SK-N-SH (cell line): ENCODE results near the gene PSMA6. TPM values are rescaled to one million over a fixed set of nuclear protein-coding genes. Genes with fewer than 3 reads are reported as not detected.

ENCODE experiments used
- CTCF ChIA-PET: fragments of 300-600, 350-600 bp; formaldehyde crosslinking; extraction: SDS; loops from one replicate; lab custom pipeline; 2021; lab: Yijun Ruan, JAX
- POLR2A ChIA-PET: fragments of 350-600 bp; sonication (Branson Sonifier 250); formaldehyde crosslinking; extraction: SDS; loops from one replicate; lab custom pipeline; 2020; ENCODE audit warnings: antibody characterized with exemption, inconsistent platforms; lab: Yijun Ruan, JAX
- DNase-seq: peaks from one replicate; pipeline ENCODE4 v3.0.0; 2012
- H2AFZ ChIP-seq: fragments of 200-600 bp; sonication (generic); 2 replicates; pipeline ENCODE4 v1.8.1; 2016; ENCODE audit warnings: antibody characterized with exemption, mild to moderate bottlenecking, low read depth
- H3F3A ChIP-seq: fragments of 200-600 bp; sonication (generic); replicated peaks from 2 replicates; pipeline ENCODE3; 2016; ENCODE audit warnings: antibody characterized with exemption, mild to moderate bottlenecking; ENCODE audit not compliant: insufficient read depth
- H3K27ac ChIP-seq, 2 experiments: fragments of 200-500 bp in 1 of 2; fragments of 200-600 bp in 1 of 2; sonication (Bioruptor generic) in 1 of 2; sonication (generic), shearing (Covaris generic) in 1 of 2; 2 replicates each; pipeline versions ENCODE4 v1.5.1 to v1.6.1; 2014 to 2016; ENCODE audit warnings: low read depth in 2 of 2, inconsistent platforms in 1 of 2, low read length in 1 of 2, mild to moderate bottlenecking in 1 of 2, mixed read lengths in 1 of 2
- H3K27me3 ChIP-seq: fragments of 200-600 bp; sonication (generic), shearing (Covaris generic); 2 replicates; pipeline ENCODE4 v1.6.1; 2016; ENCODE audit warnings: mixed run types; ENCODE audit not compliant: insufficient read depth
- H3K36me3 ChIP-seq, 2 experiments: fragments of 200-500 bp in 1 of 2; fragments of 200-600 bp in 1 of 2; sonication (Bioruptor generic) in 1 of 2; sonication (generic) in 1 of 2; replicated peaks in 1 of 2; 2 replicates each; pipeline versions ENCODE3 to v1.5.1; 2014 to 2016; ENCODE audit warnings: low read length in 1 of 2, mild to moderate bottlenecking in 1 of 2; ENCODE audit not compliant: insufficient read depth in 2 of 2, control insufficient read depth in 1 of 2
- H3K4me1 ChIP-seq, 2 experiments: fragments of 200-500 bp in 1 of 2; fragments of 200-600 bp in 1 of 2; sonication (Bioruptor generic) in 1 of 2; sonication (generic), shearing (Covaris generic) in 1 of 2; 2 replicates each; pipeline versions ENCODE4 v1.5.1 to v1.6.1; 2014 to 2016; ENCODE audit warnings: low read depth in 1 of 2, low read length in 1 of 2, mixed run types in 1 of 2; ENCODE audit not compliant: insufficient read depth in 2 of 2, control insufficient read depth in 1 of 2
- H3K4me2 ChIP-seq: fragments of 200-600 bp; sonication (generic), shearing (Covaris generic); 2 replicates; pipeline ENCODE4 v1.6.1; 2017; ENCODE audit warnings: mixed run types
- H3K4me3 ChIP-seq, 2 experiments: fragments of 200-500 bp in 1 of 2; fragments of 200-600 bp in 1 of 2; sonication (Bioruptor generic) in 1 of 2; sonication (generic), shearing (Covaris generic) in 1 of 2; 2 replicates each; pipeline versions ENCODE4 v1.5.1 to v1.8.1; 2014 to 2016; ENCODE audit warnings: low read depth in 2 of 2, inconsistent platforms in 1 of 2, low read length in 1 of 2, mild to moderate bottlenecking in 1 of 2, mixed read lengths in 1 of 2, moderate library complexity in 1 of 2
- H3K79me2 ChIP-seq: fragments of 200-600 bp; sonication (generic); 2 replicates; pipeline ENCODE4 v1.8.1; 2017; ENCODE audit warnings: mild to moderate bottlenecking; ENCODE audit not compliant: insufficient read depth
- H3K9ac ChIP-seq: fragments of 200-600 bp; sonication (generic); 2 replicates; pipeline ENCODE4 v1.6.1; 2017; ENCODE audit warnings: mixed run types
- H3K9me2 ChIP-seq: fragments of 200-600 bp; sonication (generic); 2 replicates; pipeline ENCODE4 v1.6.1; 2017; ENCODE audit warnings: mixed run types
- H3K9me3 ChIP-seq: fragments of 200-600 bp; sonication (generic); 2 replicates; pipeline ENCODE4 v1.6.1; 2017; ENCODE audit warnings: mixed run types, mild to moderate bottlenecking, moderate library complexity
- H4K20me1 ChIP-seq: fragments of 200-600 bp; sonication (generic); 2 replicates; pipeline ENCODE4 v1.6.1; 2017; ENCODE audit warnings: mild to moderate bottlenecking, mixed run types; ENCODE audit not compliant: insufficient read depth
- CHD2 ChIP-seq: fragments of 150-350 bp; IDR thresholded peaks from 2 replicates; pipeline ENCODE4 v1.6.1; 2018; ENCODE audit warnings: low read length; ENCODE audit not compliant: partially characterized antibody
- EP300 ChIP-seq, 2 experiments: IDR thresholded peaks; 2 replicates each; pipeline versions ENCODE4 v1.4.0 to v1.6.1; 2012; ENCODE audit warnings: borderline replicate concordance in 1 of 2, low read depth in 1 of 2, low read length in 1 of 2
- FOSL2 ChIP-seq: IDR thresholded peaks from 2 replicates; pipeline ENCODE4 v1.4.0; 2012; ENCODE audit warnings: low read depth, mild to moderate bottlenecking, moderate library complexity, borderline replicate concordance
- FOXJ3 ChIP-seq: sonication (generic); formaldehyde crosslinking; IDR thresholded peaks from 2 replicates; pipeline ENCODE4 v1.5.1; 2020; ENCODE audit warnings: mild to moderate bottlenecking, missing genetic modification reagents
- GABPA ChIP-seq: IDR thresholded peaks from 2 replicates; pipeline ENCODE4 v1.4.0; 2012; ENCODE audit warnings: low read depth, mild to moderate bottlenecking
- GATA2 ChIP-seq: sonication (generic); formaldehyde crosslinking; IDR thresholded peaks from 2 replicates; pipeline ENCODE4 v1.5.0; 2020; ENCODE audit warnings: mild to moderate bottlenecking, missing genetic modification reagents
- JUND ChIP-seq: IDR thresholded peaks from 2 replicates; pipeline ENCODE4 v1.4.0; 2012
- MEF2A ChIP-seq: IDR thresholded peaks from 2 replicates; pipeline ENCODE4 v1.4.0; 2012; ENCODE audit warnings: low read depth, borderline replicate concordance
- MXI1 ChIP-seq: IDR thresholded peaks from 2 replicates; pipeline ENCODE4 v1.6.1; 2012; ENCODE audit warnings: mild to moderate bottlenecking, low read depth, low read length, improper control_type of control experiment
- NRF1 ChIP-seq: IDR thresholded peaks from 2 replicates; pipeline ENCODE4 v1.6.1; 2012; ENCODE audit warnings: low read depth, mild to moderate bottlenecking, low read length
- RXRA ChIP-seq: IDR thresholded peaks from 2 replicates; pipeline ENCODE4 v1.4.0; 2012; ENCODE audit warnings: low read depth, mild to moderate bottlenecking, borderline replicate concordance
- TCF12 ChIP-seq: IDR thresholded peaks from 2 replicates; pipeline ENCODE4 v1.4.0; 2012
- YY1 ChIP-seq: IDR thresholded peaks from 2 replicates; pipeline ENCODE4 v1.4.0; 2012; ENCODE audit warnings: low read depth, mild to moderate bottlenecking
- WGBS: methylation state at CpG from one replicate; pipeline ENCODE4 v1.1.6; 2017; ENCODE audit warnings: low lambda C conversion rate; 5-methylcytosine and 5-hydroxymethylcytosine counted together
- polyA plus RNA-seq, 3 experiments: library from polyadenylated mRNA; depleted of rRNA; stranded (reverse); fragments of >200 nt; gene quantifications; 2 replicates each; pipeline ENCODE4 v1.2.3, GENCODE V29; 2012
- TF ChIP-seq, protein P1 (sequence below): fragments of 150-350 bp; IDR thresholded peaks from 2 replicates; pipeline ENCODE4 v1.6.1; 2016; ENCODE audit warnings: mild to moderate bottlenecking, low read depth, low read length
- TF ChIP-seq, protein P2 (sequence below): IDR thresholded peaks from 2 replicates; pipeline ENCODE4 v1.6.1; 2012; ENCODE audit warnings: mild to moderate bottlenecking, low read depth, low read length, moderate library complexity
- TF ChIP-seq, protein P3 (sequence below): IDR thresholded peaks from 2 replicates; pipeline ENCODE4 v1.4.0; 2012; ENCODE audit warnings: low read depth, borderline replicate concordance

The PSMA6 gene
- polyA plus RNA-seq, 1 of the 3 experiments (the other 2 are of a cell fraction), result 174 TPM

DNA sequence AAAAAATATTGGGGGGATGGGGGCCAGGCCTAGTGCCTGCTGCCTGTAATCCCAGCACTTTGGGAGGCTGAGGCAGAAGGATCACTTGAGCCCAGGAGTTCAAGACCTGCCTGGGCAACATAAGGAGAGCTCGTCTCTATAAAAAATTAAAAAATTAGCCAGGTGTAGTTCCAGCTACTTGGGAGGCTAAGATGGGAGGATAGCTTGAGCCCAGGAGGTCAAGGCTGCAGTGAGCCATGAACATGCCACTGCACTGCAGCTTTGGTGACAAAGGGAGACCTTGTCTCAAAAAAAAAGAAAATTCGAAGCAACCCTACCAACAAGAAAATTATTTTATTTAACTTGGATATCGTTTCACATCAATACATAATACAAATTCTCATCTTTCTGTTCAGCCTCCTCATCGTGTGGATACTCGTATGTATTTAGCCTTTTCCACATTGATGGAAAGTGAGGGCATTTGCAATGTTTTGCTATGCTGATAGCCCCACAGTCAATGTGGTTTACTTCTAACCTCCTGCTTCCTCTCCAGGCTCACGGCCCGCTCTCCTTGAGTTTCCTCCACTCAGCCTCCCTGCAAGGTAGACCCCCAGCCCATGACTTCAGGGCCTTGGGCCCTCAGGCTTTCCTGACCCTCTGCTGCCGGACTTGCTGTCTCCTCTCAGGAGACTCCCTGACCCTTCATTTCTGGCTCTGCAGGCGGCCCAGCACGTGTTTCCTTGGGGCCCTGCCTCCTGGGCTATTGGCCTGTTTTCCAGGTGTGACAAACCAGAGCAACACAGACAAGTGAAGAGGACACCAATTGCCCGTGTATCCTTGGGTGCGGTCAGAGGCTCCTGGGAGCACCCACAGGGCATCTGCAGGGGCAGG lies 57.5 kb downstream of the PSMA6 start:
- Histone ChIP-seq H4K20me1 (no peaks in the 10 kb centered on the region), H3K9ac (no peak overlapping the region), H3K4me3 (no peak overlapping the region), H3K27me3 (no peaks in the 10 kb centered on the region), H3K9me2 (no peaks in the 10 kb centered on the region), H2AFZ (no peak overlapping the region), H3K4me1 (no peaks in the 10 kb centered on the region), H3K27ac (no peak overlapping the region), H3K9me3 (no peaks in the 10 kb centered on the region), H3K4me2 (no peak overlapping the region), H3K36me3 (no peaks in the 10 kb centered on the region), H3K79me2 (no peaks in the 10 kb centered on the region)
- 91% methylated on average over 12 of the region's 12 CpGs for whole genome bisulfite sequencing
- no peak for DNase-seq
- POLR2A ChIA-PET, result no interaction called here
- CTCF ChIA-PET, result no interaction called here
- TF ChIP-seq FOXJ3 (CRISPR knock-in tag), result no peak
- TF ChIP-seq EP300 (IDR thresholded peaks at IDR 0.05; ENCODE audit: borderline replicate concordance in 1 of 2, low read depth in 1 of 2, low read length in 1 of 2), result no peak
- TF ChIP-seq MXI1, result no peak
- TF ChIP-seq, protein P1, sequence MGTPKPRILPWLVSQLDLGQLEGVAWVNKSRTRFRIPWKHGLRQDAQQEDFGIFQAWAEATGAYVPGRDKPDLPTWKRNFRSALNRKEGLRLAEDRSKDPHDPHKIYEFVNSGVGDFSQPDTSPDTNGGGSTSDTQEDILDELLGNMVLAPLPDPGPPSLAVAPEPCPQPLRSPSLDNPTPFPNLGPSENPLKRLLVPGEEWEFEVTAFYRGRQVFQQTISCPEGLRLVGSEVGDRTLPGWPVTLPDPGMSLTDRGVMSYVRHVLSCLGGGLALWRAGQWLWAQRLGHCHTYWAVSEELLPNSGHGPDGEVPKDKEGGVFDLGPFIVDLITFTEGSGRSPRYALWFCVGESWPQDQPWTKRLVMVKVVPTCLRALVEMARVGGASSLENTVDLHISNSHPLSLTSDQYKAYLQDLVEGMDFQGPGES, result no peak
- TF ChIP-seq CHD2, result no peak
- no peak for TF ChIP-seq RXRA
- TF ChIP-seq, protein P2, sequence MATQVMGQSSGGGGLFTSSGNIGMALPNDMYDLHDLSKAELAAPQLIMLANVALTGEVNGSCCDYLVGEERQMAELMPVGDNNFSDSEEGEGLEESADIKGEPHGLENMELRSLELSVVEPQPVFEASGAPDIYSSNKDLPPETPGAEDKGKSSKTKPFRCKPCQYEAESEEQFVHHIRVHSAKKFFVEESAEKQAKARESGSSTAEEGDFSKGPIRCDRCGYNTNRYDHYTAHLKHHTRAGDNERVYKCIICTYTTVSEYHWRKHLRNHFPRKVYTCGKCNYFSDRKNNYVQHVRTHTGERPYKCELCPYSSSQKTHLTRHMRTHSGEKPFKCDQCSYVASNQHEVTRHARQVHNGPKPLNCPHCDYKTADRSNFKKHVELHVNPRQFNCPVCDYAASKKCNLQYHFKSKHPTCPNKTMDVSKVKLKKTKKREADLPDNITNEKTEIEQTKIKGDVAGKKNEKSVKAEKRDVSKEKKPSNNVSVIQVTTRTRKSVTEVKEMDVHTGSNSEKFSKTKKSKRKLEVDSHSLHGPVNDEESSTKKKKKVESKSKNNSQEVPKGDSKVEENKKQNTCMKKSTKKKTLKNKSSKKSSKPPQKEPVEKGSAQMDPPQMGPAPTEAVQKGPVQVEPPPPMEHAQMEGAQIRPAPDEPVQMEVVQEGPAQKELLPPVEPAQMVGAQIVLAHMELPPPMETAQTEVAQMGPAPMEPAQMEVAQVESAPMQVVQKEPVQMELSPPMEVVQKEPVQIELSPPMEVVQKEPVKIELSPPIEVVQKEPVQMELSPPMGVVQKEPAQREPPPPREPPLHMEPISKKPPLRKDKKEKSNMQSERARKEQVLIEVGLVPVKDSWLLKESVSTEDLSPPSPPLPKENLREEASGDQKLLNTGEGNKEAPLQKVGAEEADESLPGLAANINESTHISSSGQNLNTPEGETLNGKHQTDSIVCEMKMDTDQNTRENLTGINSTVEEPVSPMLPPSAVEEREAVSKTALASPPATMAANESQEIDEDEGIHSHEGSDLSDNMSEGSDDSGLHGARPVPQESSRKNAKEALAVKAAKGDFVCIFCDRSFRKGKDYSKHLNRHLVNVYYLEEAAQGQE, result no peak
- TF ChIP-seq YY1, result no peak
- no peak for TF ChIP-seq NRF1
- no peak for TF ChIP-seq TCF12
- TF ChIP-seq GATA2 (CRISPR knock-in tag), result no peak
- TF ChIP-seq GABPA, result no peak
- TF ChIP-seq JUND, result no peak
- TF ChIP-seq, protein P3, sequence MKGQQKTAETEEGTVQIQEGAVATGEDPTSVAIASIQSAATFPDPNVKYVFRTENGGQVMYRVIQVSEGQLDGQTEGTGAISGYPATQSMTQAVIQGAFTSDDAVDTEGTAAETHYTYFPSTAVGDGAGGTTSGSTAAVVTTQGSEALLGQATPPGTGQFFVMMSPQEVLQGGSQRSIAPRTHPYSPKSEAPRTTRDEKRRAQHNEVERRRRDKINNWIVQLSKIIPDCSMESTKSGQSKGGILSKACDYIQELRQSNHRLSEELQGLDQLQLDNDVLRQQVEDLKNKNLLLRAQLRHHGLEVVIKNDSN, result no peak
- no peak for TF ChIP-seq MEF2A
- no peak for TF ChIP-seq FOSL2
- TF ChIP-seq, all 33 proteins: peak for 0
- no peaks in the 10 kb centered on the region for H3F3A ChIP-seq
